Medulla oblongata (tissue), 1 donor: ENCODE results near the gene FAM111A.
"Not testable (repeated sequence)": the region's sequence is repeated elsewhere in the genome, so short reads cannot be mapped to it uniquely, and the experiment has no call there.

Source experiments
- DNase-seq: peaks from one replicate; pipeline ENCODE4 v3.0.0-alpha.2; 2015; ENCODE audit errors: extremely low spot score

Gene FAM111A

GRCh38 chr11:59142530-59143507 lies at the start of gene FAM111A:
TSS of gene FAM111A (plus strand) at chr11:59142856. CDS start at chr11:59148873, 6,017 bp downstream.
- peak; percentile 82 for DNase-seq

- DNase-seq = not testable (repeated sequence)
Measured at GRCh38 chr11:59093576-59093975, 49.1 kb upstream of the FAM111A start.

GRCh38 chr11:59095225-59095624 lies 47.4 kb upstream of the FAM111A start:
- not testable (repeated sequence) for DNase-seq

GRCh38 chr11:59095972-59096575 lies 46.6 kb upstream of the FAM111A start:
- DNase-seq = not testable (repeated sequence)

- DNase-seq = peak; percentile 67
Measured at GRCh38 chr11:59097113-59097708, 45.4 kb upstream of the FAM111A start.

- DNase-seq = not testable (repeated sequence)
Measured at GRCh38 chr11:59097938-59098337, 44.7 kb upstream of the FAM111A start.

- DNase-seq = peak; percentile 63
Measured at GRCh38 chr11:59102259-59102765, 40.3 kb upstream of the FAM111A start.

GRCh38 chr11:59106363-59107336 lies 36.0 kb upstream of the FAM111A start, which contains the start of gene FAM111B:
TSS of gene FAM111B (plus strand) at chr11:59107237. CDS start at chr11:59109626, 2,389 bp downstream.
- DNase-seq = peak; percentile 88

GRCh38 chr11:59107721-59108120 lies 34.9 kb upstream of the FAM111A start:
- DNase-seq = not testable (repeated sequence)

- no peak for DNase-seq
Measured at GRCh38 chr11:59112494-59112893, 30.2 kb upstream of the FAM111A start.

GRCh38 chr11:59114344-59114743 lies 28.3 kb upstream of the FAM111A start:
- no peak for DNase-seq

GRCh38 chr11:59115553-59115952 lies 27.1 kb upstream of the FAM111A start:
- no peak for DNase-seq

GRCh38 chr11:59117774-59118173 lies 24.9 kb upstream of the FAM111A start:
- DNase-seq = no peak

GRCh38 chr11:59119826-59120225 lies 22.8 kb upstream of the FAM111A start:
- DNase-seq = no peak

- DNase-seq = peak; percentile 79
Measured at GRCh38 chr11:59135648-59136461, 6.8 kb upstream of the FAM111A start.

- not testable (repeated sequence) for DNase-seq
Measured at GRCh38 chr11:59136551-59136950, 6.1 kb upstream of the FAM111A start.

GRCh38 chr11:59137190-59137589 lies 5.5 kb upstream of the FAM111A start:
- no peak for DNase-seq

GRCh38 chr11:59138643-59139042 lies 4.0 kb upstream of the FAM111A start:
- DNase-seq = no peak

- DNase-seq = no peak
Measured at GRCh38 chr11:59141191-59141590, 1.5 kb upstream of the FAM111A start.
